Vagina (tissue), 2 donors: ENCODE data around the gene DUSP28. TPM values are rescaled to one million over a fixed set of nuclear protein-coding genes. Genes with fewer than 3 reads are reported as not detected.
A peak's percentile ranks its signal among the peaks of the same experiment; 100 is the strongest.

ENCODE experiments used
- DNase-seq, 2 donors: peaks; one replicate each; pipeline ENCODE4 v3.0.0-alpha.2; 2017; ENCODE audit errors: extremely low spot score in 2 of 2
- H3K27ac ChIP-seq: fragments of 200-600 bp; sonication (generic); one replicate; pipeline ENCODE4 v1.5.1; 2019
- H3K27me3 ChIP-seq: fragments of 200-600 bp; sonication (generic); one replicate; pipeline ENCODE4 v1.5.1; 2019
- H3K36me3 ChIP-seq, 2 donors: fragments of 200-600 bp; sonication (generic); one replicate each; pipeline ENCODE4 v1.5.1; 2017 to 2019
- H3K4me1 ChIP-seq: fragments of 200-600 bp; sonication (generic); one replicate; pipeline ENCODE4 v1.5.1; 2019
- H3K4me3 ChIP-seq, 2 donors: fragments of 200-600 bp; sonication (generic); 1 replicate in 1 of 2; 2 replicates in 1 of 2; pipeline ENCODE4 v1.5.1; 2016 to 2019
- H3K9me3 ChIP-seq: fragments of 200-600 bp; sonication (generic); one replicate; pipeline ENCODE4 v1.5.1; 2019
- CTCF ChIP-seq, 3 experiments: fragments of 450-650 bp in 2 of 3; fragments of 200-600 bp in 1 of 3; sonication (generic) in 1 of 3; IDR thresholded peaks; one replicate each; pipeline ENCODE4 v1.5.1; 2017 to 2019; ENCODE audit warnings: antibody characterized with exemption in 3 of 3, mild to moderate bottlenecking in 2 of 3, moderate library complexity in 2 of 3
- POLR2A ChIP-seq, 2 donors: fragments of 450-650 bp; IDR thresholded peaks; one replicate each; pipeline ENCODE4 v1.6.1; 2017; ENCODE audit warnings: antibody characterized with exemption in 2 of 2, mild to moderate bottlenecking in 2 of 2, moderate library complexity in 2 of 2
- POLR2AphosphoS5 ChIP-seq, 2 donors: sonication (generic); formaldehyde crosslinking; IDR thresholded peaks; one replicate each; pipeline ENCODE4 v1.9.0; 2017; ENCODE audit warnings: antibody characterized with exemption in 2 of 2, mild to moderate bottlenecking in 2 of 2, low read depth in 1 of 2; ENCODE audit not compliant: insufficient read depth in 1 of 2
- intact Hi-C: fragments of 100-400 bp; cut with DNase I; formaldehyde crosslinking; loops from one replicate; pipeline ENCODE4 v1.15.1; 2023
- total RNA-seq: library from RNA; depleted of rRNA; stranded (reverse); fragments of >200 nt; gene quantifications from one replicate; pipeline ENCODE4 v1.2.3, GENCODE V29; 2016

Gene DUSP28
- total RNA-seq, 1 donor from 2014 or later = 5.9 TPM

GRCh38 chr2:240569998-240570530 lies 9.9 kb downstream of the DUSP28 start:
- Histone ChIP-seq H3K4me1 (peaks cover 59% of the 10 kb centered on the region), H3K36me3 (peaks cover 0 to 8% of the 10 kb centered on the region in 2 donors), H3K27me3 (no peaks in the 10 kb centered on the region), H3K27ac (no peak overlapping the region), H3K4me3 (peak overlapping the region in 1 of 2 donors; percentile 76), H3K9me3 (no peaks in the 10 kb centered on the region)
- no peak for TF ChIP-seq POLR2AphosphoS5 (IDR thresholded peaks at IDR 0.05; ENCODE audit: insufficient read depth in 1 of 2, low read depth in 1 of 2)
- no peak for TF ChIP-seq POLR2A (IDR thresholded peaks at IDR 0.05)
- TF ChIP-seq CTCF (IDR thresholded peaks at IDR 0.05) = no peak
- no peak for DNase-seq
- intact Hi-C loops = loop anchor here (5.0 kb wide), 1 partner anchor 118 kb away; no protein-coding TSS in a partner anchor

- Histone ChIP-seq H3K27ac (no peak overlapping the region), H3K36me3 (peaks cover 0 to 12% of the 10 kb centered on the region in 2 donors), H3K9me3 (no peaks in the 10 kb centered on the region), H3K27me3 (no peaks in the 10 kb centered on the region), H3K4me3 (no peak overlapping the region), H3K4me1 (peaks cover 60% of the 10 kb centered on the region)
- TF ChIP-seq CTCF (IDR thresholded peaks at IDR 0.05) (no peak), POLR2AphosphoS5 (IDR thresholded peaks at IDR 0.05; ENCODE audit: insufficient read depth in 1 of 2, low read depth in 1 of 2) (no peak), POLR2A (IDR thresholded peaks at IDR 0.05) (no peak)
- intact Hi-C loops = no loop called here
- no peak for DNase-seq
Measured at GRCh38 chr2:240570531-240571313, 10.6 kb downstream of the DUSP28 start.

GRCh38 chr2:240571314-240571973 lies 11.3 kb downstream of the DUSP28 start:
- H3K4me1 ChIP-seq = peaks cover 56% of the 10 kb centered on the region
- intact Hi-C loops = no loop called here
- DNase-seq = no peak

GRCh38 chr2:240572141-240573031 lies 12.2 kb downstream of the DUSP28 start:
- Histone ChIP-seq H3K4me1 (peaks cover 46% of the 10 kb centered on the region), H3K27me3 (no peaks in the 10 kb centered on the region), H3K9me3 (no peaks in the 10 kb centered on the region), H3K27ac (no peak overlapping the region), H3K36me3 (peaks cover 0 to 26% of the 10 kb centered on the region in 2 donors), H3K4me3 (no peak overlapping the region)
- intact Hi-C loops = no loop called here
- no peak for DNase-seq
- TF ChIP-seq POLR2AphosphoS5 (IDR thresholded peaks at IDR 0.05; ENCODE audit: insufficient read depth in 1 of 2, low read depth in 1 of 2) = no peak
- no peak for TF ChIP-seq CTCF (IDR thresholded peaks at IDR 0.05)
- TF ChIP-seq POLR2A (IDR thresholded peaks at IDR 0.05) = no peak

More at GRCh38 chr2:240571314-240571973, 11.3 kb downstream of the DUSP28 start:
- H3K27me3 ChIP-seq = no peaks in the 10 kb centered on the region
- H3K4me3 ChIP-seq = no peak overlapping the region
- H3K9me3 ChIP-seq = no peaks in the 10 kb centered on the region
- peaks cover 0 to 16% of the 10 kb centered on the region in 2 donors for H3K36me3 ChIP-seq
- TF ChIP-seq CTCF (IDR thresholded peaks at IDR 0.05) = no peak
- TF ChIP-seq POLR2A (IDR thresholded peaks at IDR 0.05) = no peak
- no peak for TF ChIP-seq POLR2AphosphoS5 (IDR thresholded peaks at IDR 0.05; ENCODE audit: insufficient read depth in 1 of 2, low read depth in 1 of 2)
- H3K27ac ChIP-seq = no peak overlapping the region
